Esophagus squamous epithelium (tissue), 5 donors: ENCODE results near the gene ADAMTS3. TPM values are rescaled to one million over a fixed set of nuclear protein-coding genes. Genes with fewer than 3 reads are reported as not detected.

Experiments used
- DNase-seq: peaks from one replicate; lab custom pipeline; 2025; lab: John Stamatoyannopoulos, UW
- H3K27ac ChIP-seq, 4 donors: fragments of 200-600 bp; sonication (generic); one replicate each; pipeline ENCODE4 v1.5.1; 2016 to 2019; ENCODE audit warnings: mild to moderate bottlenecking in 1 of 4
- H3K27me3 ChIP-seq, 4 donors: fragments of 200-600 bp; sonication (generic); 1 replicate in 3 of 4; 2 replicates in 1 of 4; pipeline versions ENCODE4 v1.5.1 to v1.6.0; 2017 to 2021; ENCODE audit warnings: antibody characterized with exemption in 1 of 4
- H3K36me3 ChIP-seq, 3 donors: fragments of 200-600 bp; sonication (generic); one replicate each; pipeline ENCODE4 v1.5.1; 2016 to 2019
- H3K4me1 ChIP-seq, 3 donors: fragments of 200-600 bp; sonication (generic); one replicate each; pipeline ENCODE4 v1.5.1; 2017 to 2019
- H3K4me3 ChIP-seq, 4 donors: fragments of 200-600 bp; sonication (generic); 1 replicate in 3 of 4; 2 replicates in 1 of 4; pipeline ENCODE4 v1.5.1; 2016 to 2019; ENCODE audit warnings: mild to moderate bottlenecking in 2 of 4, moderate library complexity in 1 of 4
- H3K9me3 ChIP-seq, 3 donors: fragments of 200-600 bp; sonication (generic); one replicate each; pipeline ENCODE4 v1.5.1; 2016 to 2019
- CTCF ChIP-seq, 6 experiments: fragments of 450-650 bp in 4 of 6; fragments of 200-600 bp in 2 of 6; sonication (generic) in 2 of 6; IDR thresholded peaks; one replicate each; pipeline ENCODE4 v1.5.1; 2016 to 2019; ENCODE audit warnings: antibody characterized with exemption in 6 of 6, mild to moderate bottlenecking in 4 of 6, moderate library complexity in 4 of 6
- POLR2A ChIP-seq, 4 donors: fragments of 450-650 bp; IDR thresholded peaks; one replicate each; pipeline ENCODE4 v1.6.1; 2017; ENCODE audit warnings: antibody characterized with exemption in 4 of 4, mild to moderate bottlenecking in 4 of 4, moderate library complexity in 3 of 4
- WGBS, 2 donors: methylation state at CpG; one replicate each; pipeline ENCODE4 v1.1.5; 2018; 5-methylcytosine and 5-hydroxymethylcytosine counted together
- intact Hi-C: fragments of 100-400 bp; cut with DNase I; formaldehyde crosslinking; loops from one replicate; pipeline ENCODE4 v1.15.0; 2022
- total RNA-seq, 4 donors: library from RNA; depleted of rRNA; stranded (reverse); fragments of >200 nt; gene quantifications; one replicate each; pipeline ENCODE4 v1.1.0, GENCODE V29; 2016
- donor health status: DM: yes; HTN: yes; CAD: no.

Gene ADAMTS3
- total RNA-seq, 4 donors from 2014 or later = 0.15 to 0.57 (median 0.18) TPM; not detected in 1

GRCh38 chr4:72305620-72306019, 263.4 kb downstream of the ADAMTS3 start:
- intact Hi-C loops = no loop called here
- no peaks in the 10 kb centered on the region for H3K4me1 ChIP-seq
- 92 to 95% methylated on average over 9 of the region's 9 CpGs for WGBS, 2 donors
- no peak for DNase-seq
- H3K36me3 ChIP-seq = no peaks in the 10 kb centered on the region
- H3K27ac ChIP-seq = no peak overlapping the region
- no peaks in the 10 kb centered on the region for H3K27me3 ChIP-seq
- H3K9me3 ChIP-seq = no peaks in the 10 kb centered on the region
- no peak overlapping the region for H3K4me3 ChIP-seq
- TF ChIP-seq POLR2A (IDR thresholded peaks at IDR 0.05) (no peak), CTCF (IDR thresholded peaks at IDR 0.05) (no peak)

GRCh38 chr4:72305080-72305479, 263.9 kb downstream of the ADAMTS3 start:
- WGBS, 2 donors = 77 to 80% methylated on average over 4 of the region's 4 CpGs
- no peaks in the 10 kb centered on the region for H3K9me3 ChIP-seq

GRCh38 chr4:72302981-72303704, 265.9 kb downstream of the ADAMTS3 start:
- Histone ChIP-seq H3K4me3 (no peak overlapping the region), H3K27ac (no peak overlapping the region), H3K27me3 (no peaks in the 10 kb centered on the region), H3K36me3 (no peaks in the 10 kb centered on the region), H3K9me3 (no peaks in the 10 kb centered on the region), H3K4me1 (no peaks in the 10 kb centered on the region)
- 68% methylated on average over 4 of the region's 4 CpGs for WGBS, 2 donors
- intact Hi-C loops = no loop called here
- TF ChIP-seq POLR2A (IDR thresholded peaks at IDR 0.05) (no peak), CTCF (IDR thresholded peaks at IDR 0.05) (peak in 5 of 6 experiments; percentile 37 to 61 (median 44))
- DNase-seq = no peak

More at GRCh38 chr4:72305080-72305479, 263.9 kb downstream of the ADAMTS3 start:
- Histone ChIP-seq H3K4me1 (no peaks in the 10 kb centered on the region), H3K4me3 (no peak overlapping the region), H3K27ac (no peak overlapping the region), H3K27me3 (no peaks in the 10 kb centered on the region), H3K36me3 (no peaks in the 10 kb centered on the region)
- no peak for TF ChIP-seq CTCF (IDR thresholded peaks at IDR 0.05)
- intact Hi-C loops = no loop called here
- no peak for DNase-seq

- H3K36me3 ChIP-seq = no peaks in the 10 kb centered on the region
- 96 to 100% methylated on average over 1 to 2 of the region's 2 CpGs for WGBS, 2 donors
These were observed 267.3 kb downstream of the ADAMTS3 start for GRCh38 chr4:72301759-72302158.

More at GRCh38 chr4:72301759-72302158, 267.3 kb downstream of the ADAMTS3 start:
- H3K9me3 ChIP-seq = no peaks in the 10 kb centered on the region
- intact Hi-C loops = no loop called here
- H3K27ac ChIP-seq = no peak overlapping the region
- H3K4me1 ChIP-seq = no peaks in the 10 kb centered on the region
- no peaks in the 10 kb centered on the region for H3K27me3 ChIP-seq
- no peak for TF ChIP-seq POLR2A (IDR thresholded peaks at IDR 0.05)
- TF ChIP-seq CTCF (IDR thresholded peaks at IDR 0.05) = no peak
- no peak for DNase-seq
- H3K4me3 ChIP-seq = no peak overlapping the region
